ENCODE results near the gene FAT1.

The FAT1 gene

DNA sequence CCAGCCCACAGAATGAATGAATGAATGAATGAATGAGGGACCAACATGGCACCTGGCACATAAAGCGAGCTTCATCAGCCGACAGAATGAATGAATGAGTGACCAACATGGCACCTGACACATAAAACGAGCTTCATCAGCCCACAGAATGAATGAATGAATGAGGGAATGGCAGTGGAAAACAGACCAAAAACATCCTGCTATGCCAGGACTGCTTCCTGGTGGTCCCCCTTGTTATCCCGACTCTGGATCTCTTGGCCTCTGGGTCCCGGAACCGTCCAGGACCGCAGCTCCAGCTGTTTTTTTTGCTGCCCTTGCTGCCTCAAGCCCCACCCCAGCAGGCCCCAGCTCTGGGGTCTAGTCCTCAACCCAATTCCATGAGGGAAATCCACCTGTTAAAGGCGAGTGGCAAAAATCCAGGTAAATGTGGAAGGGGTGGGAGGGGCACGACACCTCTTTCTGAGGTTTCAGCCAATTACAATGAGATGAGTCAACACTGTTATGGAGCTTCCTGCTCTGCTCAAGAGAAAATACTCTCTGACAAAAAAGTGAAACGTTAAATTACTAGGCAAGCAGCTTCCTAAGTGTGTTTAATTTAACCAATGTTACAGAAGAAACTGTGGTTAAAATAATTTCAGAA is 96.3 kb downstream of the FAT1 start:
- ChIA-PET POLR2A (ENCODE audit: low non-redundant PET) (no interaction called here), CTCF (interaction anchor here (1.1 kb wide), 1 partner anchor 40 kb away, joined by 4 read pairs; no protein-coding TSS in a partner anchor)
- peak; percentile 46 for DNase-seq (ENCODE audit: low spot score)
- TF ChIP-seq, protein P1, sequence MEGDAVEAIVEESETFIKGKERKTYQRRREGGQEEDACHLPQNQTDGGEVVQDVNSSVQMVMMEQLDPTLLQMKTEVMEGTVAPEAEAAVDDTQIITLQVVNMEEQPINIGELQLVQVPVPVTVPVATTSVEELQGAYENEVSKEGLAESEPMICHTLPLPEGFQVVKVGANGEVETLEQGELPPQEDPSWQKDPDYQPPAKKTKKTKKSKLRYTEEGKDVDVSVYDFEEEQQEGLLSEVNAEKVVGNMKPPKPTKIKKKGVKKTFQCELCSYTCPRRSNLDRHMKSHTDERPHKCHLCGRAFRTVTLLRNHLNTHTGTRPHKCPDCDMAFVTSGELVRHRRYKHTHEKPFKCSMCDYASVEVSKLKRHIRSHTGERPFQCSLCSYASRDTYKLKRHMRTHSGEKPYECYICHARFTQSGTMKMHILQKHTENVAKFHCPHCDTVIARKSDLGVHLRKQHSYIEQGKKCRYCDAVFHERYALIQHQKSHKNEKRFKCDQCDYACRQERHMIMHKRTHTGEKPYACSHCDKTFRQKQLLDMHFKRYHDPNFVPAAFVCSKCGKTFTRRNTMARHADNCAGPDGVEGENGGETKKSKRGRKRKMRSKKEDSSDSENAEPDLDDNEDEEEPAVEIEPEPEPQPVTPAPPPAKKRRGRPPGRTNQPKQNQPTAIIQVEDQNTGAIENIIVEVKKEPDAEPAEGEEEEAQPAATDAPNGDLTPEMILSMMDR (conservative IDR thresholded peaks at IDR 0.05; ENCODE audit: low read depth): no peak
- peak overlapping the region; percentile 64 for H3K27ac ChIP-seq

- CTCF ChIA-PET: no interaction called here
- TF ChIP-seq, protein P1 (conservative IDR thresholded peaks at IDR 0.05; ENCODE audit: low read depth): no peak
Measured at GRCh38 chr4:186624951-186625350, 98.7 kb downstream of the FAT1 start.

GRCh38 chr4:186623546-186623945 is 100.1 kb downstream of the FAT1 start:
- CTCF ChIA-PET: no interaction called here
- DNase-seq (ENCODE audit: low spot score): no peak
- POLR2A ChIA-PET (ENCODE audit: low non-redundant PET): no interaction called here
- TF ChIP-seq, protein P1 (conservative IDR thresholded peaks at IDR 0.05; ENCODE audit: low read depth): no peak
- H3K27ac ChIP-seq: peak overlapping the region; percentile 82

More at GRCh38 chr4:186624951-186625350, 98.7 kb downstream of the FAT1 start:
- no peak overlapping the region for H3K27ac ChIP-seq
- DNase-seq (ENCODE audit: low spot score): no peak
- POLR2A ChIA-PET (ENCODE audit: low non-redundant PET): no interaction called here

- peak; percentile 30 for DNase-seq (ENCODE audit: low spot score)
- CTCF ChIA-PET: interaction anchor here (0.7 kb wide), 1 partner anchor 34 kb away, joined by 4 read pairs; no protein-coding TSS in a partner anchor
- H3K27ac ChIP-seq: peak overlapping the region; percentile 82
Measured at GRCh38 chr4:186622788-186623464, 100.7 kb downstream of the FAT1 start.

GRCh38 chr4:186621959-186622553 is 101.6 kb downstream of the FAT1 start:
- peak; percentile 30 for DNase-seq (ENCODE audit: low spot score)
- POLR2A ChIA-PET (ENCODE audit: low non-redundant PET): no interaction called here
- H3K27ac ChIP-seq: peak overlapping the region; percentile 82

More at GRCh38 chr4:186622788-186623464, 100.7 kb downstream of the FAT1 start:
- POLR2A ChIA-PET (ENCODE audit: low non-redundant PET): no interaction called here
- TF ChIP-seq, protein P1 (conservative IDR thresholded peaks at IDR 0.05; ENCODE audit: low read depth): no peak

GRCh38 chr4:186619088-186619487 is 104.6 kb downstream of the FAT1 start:
- DNase-seq (ENCODE audit: low spot score): no peak
- CTCF ChIA-PET: no interaction called here
- TF ChIP-seq, protein P1 (conservative IDR thresholded peaks at IDR 0.05; ENCODE audit: low read depth): no peak
- POLR2A ChIA-PET (ENCODE audit: low non-redundant PET): no interaction called here
- H3K27ac ChIP-seq: no peak overlapping the region

More at GRCh38 chr4:186621959-186622553, 101.6 kb downstream of the FAT1 start:
- TF ChIP-seq, protein P1 (conservative IDR thresholded peaks at IDR 0.05; ENCODE audit: low read depth): no peak
- CTCF ChIA-PET: no interaction called here

Measured in RWPE1 (cell line).